HepG2 (cell line): ENCODE data around the gene MLLT1. TPM values are rescaled to one million over a fixed set of nuclear protein-coding genes. Genes with fewer than 3 reads are reported as not detected.
"Not testable (repeated sequence)": the region's sequence is repeated elsewhere in the genome, so short reads cannot be mapped to it uniquely, and the experiment has no call there.

ENCODE experiments used
- ATAC-seq: fragments of 200-7000 bp; cut with Tn5 transposase; 3 replicates; pipeline ENCODE4 v1.9.1; 2020; ENCODE audit warnings: mild to moderate bottlenecking, moderate library complexity
- BruUV-seq: library from RNA; stranded (reverse); fragments of 400-500 nt; replicated peaks from 2 replicates; lab custom pipeline; 2021; lab: Mats Ljungman, UMichigan
- CTCF ChIA-PET: fragments of 300-600 bp; formaldehyde crosslinking; extraction: SDS; loops from one replicate; lab custom pipeline; 2021; ENCODE audit warnings: low total read pairs, inconsistent platforms, low intra/inter-chr PET ratio; lab: Yijun Ruan, JAX
- POLR2A ChIA-PET: fragments of 350-600 bp; sonication (Branson Sonifier 250); formaldehyde crosslinking; loops from one replicate; lab custom pipeline; 2020; ENCODE audit warnings: antibody characterized with exemption, inconsistent platforms; lab: Yijun Ruan, JAX
- DNase-seq: peaks from one replicate; pipeline ENCODE4 v3.0.0-alpha.2; 2015; ENCODE audit warnings: low spot score
- FAIRE-seq: peaks from 3 replicates; lab custom pipeline; 2011; peaks lifted over from hg19 to GRCh38; lab: Jason Lieb, UNC
- H2AFZ ChIP-seq: one replicate; pipeline ENCODE4 v1.6.1; 2011; ENCODE audit warnings: low read length, inconsistent platforms
- H3K27ac ChIP-seq: fragments of 300-600 bp; 3 replicates; pipeline ENCODE4 v1.8.0; 2011; ENCODE audit warnings: mixed run types, mild to moderate bottlenecking, mixed read lengths, low read length, inconsistent platforms; ENCODE audit not compliant: insufficient read depth; ENCODE audit errors: extremely low read length
- H3K27me3 ChIP-seq, 2 experiments: fragments of 200-600 bp in 1 of 2; 2 replicates in 1 of 2; 3 replicates in 1 of 2; pipeline versions ENCODE4 v1.6.0 to v1.8.0; 2011; ENCODE audit warnings: low read length in 2 of 2, mild to moderate bottlenecking in 2 of 2, moderate library complexity in 2 of 2, inconsistent platforms in 1 of 2; ENCODE audit not compliant: insufficient read depth in 2 of 2, control insufficient read depth in 1 of 2
- H3K36me3 ChIP-seq, 2 experiments: fragments of 200-600 bp in 1 of 2; replicated peaks in 1 of 2; 2 replicates in 1 of 2; 3 replicates in 1 of 2; pipeline versions ENCODE4 v1.5.1 to v1.8.0; 2011; ENCODE audit warnings: low read length in 2 of 2, inconsistent platforms in 1 of 2; ENCODE audit not compliant: insufficient read depth in 2 of 2, control insufficient read depth in 1 of 2
- H3K4me1 ChIP-seq: 2 replicates; pipeline ENCODE4 v1.5.1; 2012; ENCODE audit warnings: low read length, inconsistent platforms; ENCODE audit not compliant: insufficient read depth
- H3K4me2 ChIP-seq: 2 replicates; pipeline ENCODE4 v1.6.0; 2011; ENCODE audit warnings: low read depth, low read length, inconsistent platforms
- H3K4me3 ChIP-seq, 3 experiments: fragments of 200-600 bp in 1 of 3; sonication (generic), shearing (Covaris generic) in 1 of 3; replicated peaks in 1 of 3; 2 replicates each; pipeline ENCODE4 v1.5.1; 2011 to 2016; ENCODE audit warnings: low read length in 3 of 3, inconsistent platforms in 2 of 3, low read depth in 2 of 3, mild to moderate bottlenecking in 2 of 3, control low read depth in 1 of 3, mixed read lengths in 1 of 3; ENCODE audit not compliant: insufficient read depth in 1 of 3
- H3K79me2 ChIP-seq: one replicate; pipeline ENCODE4 v1.6.1; 2011; ENCODE audit warnings: low read length, inconsistent platforms; ENCODE audit not compliant: insufficient read depth
- H3K9ac ChIP-seq: 2 replicates; pipeline ENCODE4 v1.6.0; 2011; ENCODE audit warnings: mild to moderate bottlenecking, low read depth, low read length, inconsistent platforms; ENCODE audit not compliant: insufficient read depth
- H3K9me3 ChIP-seq: 2 replicates; pipeline ENCODE4 v1.5.1; 2012; ENCODE audit warnings: mild to moderate bottlenecking, low read length
- H4K20me1 ChIP-seq: 2 replicates; pipeline ENCODE4 v1.6.0; 2011; ENCODE audit warnings: inconsistent platforms, mild to moderate bottlenecking, low read length, moderate library complexity; ENCODE audit not compliant: insufficient read depth
- BRCA1 ChIP-seq: sonication (generic); formaldehyde crosslinking; IDR thresholded peaks from 2 replicates; pipeline ENCODE4 v1.4.0; 2020; ENCODE audit warnings: missing genetic modification reagents
- CENPBD1 ChIP-seq: sonication (generic); formaldehyde crosslinking; IDR thresholded peaks from 2 replicates; pipeline ENCODE4 v1.8.0; 2022; ENCODE audit warnings: missing genetic modification reagents, low read depth, mild to moderate bottlenecking, borderline replicate concordance
- FOXO1 ChIP-seq: sonication (generic); formaldehyde crosslinking; IDR thresholded peaks from 2 replicates; pipeline ENCODE4 v1.4.0; 2020; ENCODE audit warnings: missing genetic modification reagents
- GATAD1 ChIP-seq: IDR thresholded peaks from 2 replicates; pipeline ENCODE4 v1.6.1; 2016; ENCODE audit warnings: missing genetic modification reagents, missing compliant biosample characterization
- KMT2A ChIP-seq: sonication (generic); formaldehyde crosslinking; IDR thresholded peaks from 2 replicates; pipeline ENCODE4 v1.4.0; 2020; ENCODE audit warnings: missing genetic modification reagents
- MZF1 ChIP-seq: sonication (generic); formaldehyde crosslinking; IDR thresholded peaks from 2 replicates; pipeline ENCODE4 v1.8.1; 2023; ENCODE audit warnings: mild to moderate bottlenecking, missing genetic modification reagents, borderline replicate concordance
- SALL2 ChIP-seq: sonication (generic); formaldehyde crosslinking; IDR thresholded peaks from 2 replicates; pipeline ENCODE4 v1.8.1; 2023; ENCODE audit warnings: mild to moderate bottlenecking, missing genetic modification reagents, inconsistent platforms
- SRSF1 ChIP-seq: fragments of 200-400 bp; formaldehyde crosslinking; optimal IDR thresholded peaks from 2 replicates; pipeline ENCODE3; 2017; ENCODE audit warnings: mild to moderate bottlenecking, low read depth, low read length, moderate library complexity
- TBX3 ChIP-seq: fragments of 450-650 bp; IDR thresholded peaks from 2 replicates; pipeline ENCODE4 v1.6.1; 2017; ENCODE audit warnings: antibody characterized with exemption, mild to moderate bottlenecking, inconsistent platforms, borderline replicate concordance
- ZNF552 ChIP-seq: sonication (generic); formaldehyde crosslinking; IDR thresholded peaks from 2 replicates; pipeline ENCODE4 v1.9.0; 2022; ENCODE audit warnings: missing genetic modification reagents, mild to moderate bottlenecking, borderline replicate concordance
- ZNF615 ChIP-seq: sonication (generic); formaldehyde crosslinking; IDR thresholded peaks from 2 replicates; pipeline ENCODE4 v1.5.0; 2020; ENCODE audit warnings: mild to moderate bottlenecking, missing genetic modification reagents, borderline replicate concordance
- ZNF782 ChIP-seq: sonication (generic); formaldehyde crosslinking; IDR thresholded peaks from 2 replicates; pipeline ENCODE4 v1.4.0; 2020; ENCODE audit warnings: missing genetic modification reagents, mild to moderate bottlenecking, borderline replicate concordance
- ZNF883 ChIP-seq: sonication (generic); formaldehyde crosslinking; IDR thresholded peaks from 2 replicates; pipeline ENCODE4 v1.5.1; 2020; ENCODE audit warnings: mild to moderate bottlenecking, missing genetic modification reagents; ENCODE audit errors: not compliant biosample characterization
- WGBS: methylation state at CpG from one replicate; pipeline ENCODE4 v1.1.6; 2017; ENCODE audit warnings: low lambda C conversion rate; 5-methylcytosine and 5-hydroxymethylcytosine counted together
- in situ Hi-C: cut with HindIII; loops from 2 replicates; pipeline ENCODE4 v1.10.0; 2017; ENCODE audit warnings: low pct_unique_long_range_greater_than_20kb; ENCODE audit not compliant: extremely low pct_ligation_motif_present
- intact Hi-C: fragments of 100-400 bp; cut with micrococcal nuclease; formaldehyde crosslinking; loops from one replicate; pipeline ENCODE4 v1.10.0; 2022; ENCODE audit not compliant: unreplicated experiment
- polyA plus RNA-seq, 8 experiments: library from polyadenylated mRNA; depleted of rRNA in 3 of 8; stranded (reverse) in 7 of 8; unstranded in 1 of 8; fragments of >200 nt; fragmentation: Illumina TruSeq in 4 of 8; extraction: Trizol in 4 of 8; gene quantifications; 2 replicates each; pipeline versions ENCODE4 v1.2.1 to v1.2.3, GENCODE V29; 2011 to 2016; ENCODE audit warnings: low read depth in 4 of 8, missing spikeins in 1 of 8, mixed read lengths in 1 of 8; ENCODE audit not compliant: insufficient read depth in 1 of 8
- total RNA-seq, 5 experiments: library from RNA; depleted of rRNA; stranded (reverse); fragments of >200 nt; fragmentation: Illumina TruSeq; extraction: Trizol; gene quantifications; 2 replicates each; pipeline ENCODE4 v1.2.3, GENCODE V29; 2016; ENCODE audit warnings: low read depth in 1 of 5
- TF ChIP-seq, protein P1 (sequence below): sonication (generic); formaldehyde crosslinking; IDR thresholded peaks from 2 replicates; pipeline ENCODE4 v1.4.0; 2020; ENCODE audit warnings: missing genetic modification reagents
- TF ChIP-seq, protein P2 (sequence below): sonication (generic); formaldehyde crosslinking; IDR thresholded peaks from 2 replicates; pipeline ENCODE4 v1.8.0; 2022; ENCODE audit warnings: low read depth, missing genetic modification reagents

MLLT1 gene
- total and polyA plus RNA-seq, 2 of the 13 experiments (the other 11 are each of a cell fraction or from before 2014, with no cell fraction given) = 11.7 to 12.2 TPM

DNA sequence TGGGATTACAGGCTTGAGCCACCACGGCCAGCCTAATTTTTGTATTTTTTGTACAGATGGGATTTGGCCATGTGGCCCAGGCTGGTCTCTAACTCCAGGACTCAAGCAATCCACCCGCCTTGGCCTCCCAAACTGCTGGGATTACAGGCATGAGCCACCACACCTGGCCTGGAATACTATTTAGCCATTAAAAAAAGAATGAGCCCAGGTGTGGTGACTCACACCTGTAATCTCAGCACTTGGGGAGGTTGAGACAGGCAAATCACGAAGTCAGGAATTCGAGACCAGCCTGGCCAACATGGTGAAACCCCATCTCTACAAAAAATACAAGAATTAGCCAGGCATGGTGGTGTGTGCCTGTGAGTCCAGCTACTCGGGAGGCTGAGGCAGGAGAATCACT lies 35.9 kb upstream of the MLLT1 start:
- WGBS = 20% methylated on average over 5 of the region's 5 CpGs
- H3K79me2 ChIP-seq = not testable (repeated sequence)

DNA sequence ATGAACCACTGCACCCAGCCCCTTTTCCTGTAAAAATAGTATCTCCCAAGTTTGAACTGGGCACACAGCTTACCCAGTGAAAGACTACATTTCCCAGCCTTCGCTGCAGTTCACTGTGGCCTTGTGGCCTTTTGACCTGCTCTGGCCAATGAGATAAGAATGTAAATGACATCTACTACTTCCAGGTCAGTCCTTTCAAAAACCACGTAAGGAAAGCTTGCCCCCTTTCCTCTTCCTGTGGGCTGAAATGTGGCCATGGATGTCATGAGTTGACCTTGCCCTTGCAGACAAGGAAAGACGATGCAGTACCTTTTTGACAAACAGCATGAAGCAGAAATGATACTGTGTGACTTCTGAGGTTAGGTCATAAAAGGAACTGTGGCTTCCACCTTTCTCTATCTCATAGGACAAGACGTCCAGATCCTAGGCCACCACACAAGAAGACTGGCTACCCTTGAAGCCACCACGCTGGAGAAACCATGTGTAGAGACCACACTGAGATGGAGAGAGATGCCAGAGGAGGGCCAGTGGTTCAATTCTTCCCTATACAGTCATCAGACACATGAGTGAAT lies 33.7 kb upstream of the MLLT1 start:
- POLR2A ChIA-PET = no interaction called here
- intact Hi-C loops = no loop called here
- ATAC-seq = no peak
- no peak for FAIRE-seq
- 40% methylated on average over 5 of the region's 5 CpGs for WGBS
- BruUV-seq = no TSS peak
- Histone ChIP-seq H3K9me3 (peaks cover 5% of the 10 kb centered on the region; the same call in 1 of the 2 replicates), H3K36me3 (no peaks in the 10 kb centered on the region), H3K27me3 (peaks cover 1 to 13% of the 10 kb centered on the region in 2 experiments), H3K9ac (no peak overlapping the region), H3K4me3 (no peak overlapping the region), H4K20me1 (no peaks in the 10 kb centered on the region), H2AFZ (no peak overlapping the region), H3K4me1 (no peaks in the 10 kb centered on the region), H3K79me2 (no peaks in the 10 kb centered on the region), H3K4me2 (no peak overlapping the region), H3K27ac (no peak overlapping the region)
- DNase-seq = no peak
- CTCF ChIA-PET = no interaction called here
- in situ Hi-C loops = loop anchor here (25.0 kb wide), 1 partner anchor 276 kb away; no protein-coding TSS in a partner anchor
- TF ChIP-seq GATAD1 (CRISPR knock-in tag) (no peak), ZNF883 (CRISPR knock-in tag) (no peak), SALL2 (CRISPR knock-in tag) (no peak), ZNF552 (CRISPR knock-in tag) (no peak), MZF1 (no peak), SRSF1 (no peak), BRCA1 (CRISPR knock-in tag) (no peak), TBX3 (no peak), KMT2A (CRISPR knock-in tag) (no peak), FOXO1 (CRISPR knock-in tag) (no peak), ZNF615 (CRISPR knock-in tag) (no peak), ZNF782 (CRISPR knock-in tag) (no peak), CENPBD1 (no peak)
- TF ChIP-seq, protein P1, sequence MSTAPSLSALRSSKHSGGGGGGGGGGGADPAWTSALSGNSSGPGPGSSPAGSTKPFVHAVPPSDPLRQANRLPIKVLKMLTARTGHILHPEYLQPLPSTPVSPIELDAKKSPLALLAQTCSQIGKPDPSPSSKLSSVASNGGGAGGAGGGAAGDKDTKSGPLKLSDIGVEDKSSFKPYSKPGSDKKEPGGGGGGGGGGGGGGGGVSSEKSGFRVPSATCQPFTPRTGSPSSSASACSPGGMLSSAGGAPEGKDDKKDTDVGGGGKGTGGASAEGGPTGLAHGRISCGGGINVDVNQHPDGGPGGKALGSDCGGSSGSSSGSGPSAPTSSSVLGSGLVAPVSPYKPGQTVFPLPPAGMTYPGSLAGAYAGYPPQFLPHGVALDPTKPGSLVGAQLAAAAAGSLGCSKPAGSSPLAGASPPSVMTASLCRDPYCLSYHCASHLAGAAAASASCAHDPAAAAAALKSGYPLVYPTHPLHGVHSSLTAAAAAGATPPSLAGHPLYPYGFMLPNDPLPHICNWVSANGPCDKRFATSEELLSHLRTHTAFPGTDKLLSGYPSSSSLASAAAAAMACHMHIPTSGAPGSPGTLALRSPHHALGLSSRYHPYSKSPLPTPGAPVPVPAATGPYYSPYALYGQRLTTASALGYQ (CRISPR knock-in tag) = no peak
- TF ChIP-seq, protein P2, sequence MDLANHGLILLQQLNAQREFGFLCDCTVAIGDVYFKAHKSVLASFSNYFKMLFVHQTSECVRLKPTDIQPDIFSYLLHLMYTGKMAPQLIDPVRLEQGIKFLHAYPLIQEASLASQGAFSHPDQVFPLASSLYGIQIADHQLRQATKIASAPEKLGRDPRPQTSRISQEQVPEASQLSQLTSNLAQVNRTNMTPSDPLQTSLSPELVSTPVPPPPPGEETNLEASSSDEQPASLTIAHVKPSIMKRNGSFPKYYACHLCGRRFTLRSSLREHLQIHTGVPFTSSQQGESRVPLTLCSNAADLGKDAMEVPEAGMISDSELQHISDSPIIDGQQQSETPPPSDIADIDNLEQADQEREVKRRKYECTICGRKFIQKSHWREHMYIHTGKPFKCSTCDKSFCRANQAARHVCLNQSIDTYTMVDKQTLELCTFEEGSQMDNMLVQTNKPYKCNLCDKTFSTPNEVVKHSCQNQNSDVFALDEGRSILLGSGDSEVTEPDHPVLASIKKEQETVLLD (CRISPR knock-in tag) = no peak

More for the DNA sequence above, 35.9 kb upstream of the MLLT1 start:
- H4K20me1 ChIP-seq, H3K4me1 ChIP-seq, H3K36me3 ChIP-seq, DNase-seq, H3K27ac ChIP-seq, FAIRE-seq, POLR2A ChIA-PET, ATAC-seq, BruUV-seq, H3K4me2 ChIP-seq, CTCF ChIA-PET, H3K4me3 ChIP-seq, H3K9ac ChIP-seq, intact Hi-C loops, H2AFZ ChIP-seq, H3K9me3 ChIP-seq: not testable (repeated sequence)
- in situ Hi-C loops = loop anchor here (25.0 kb wide), 1 partner anchor 278 kb away; no protein-coding TSS in a partner anchor
- H3K27me3 ChIP-seq = peaks cover 1 to 13% of the 10 kb centered on the region in 2 experiments
